ENCODE results near the gene AKAP17A. TPM values are rescaled to one million over a fixed set of nuclear protein-coding genes. Genes with fewer than 3 reads are reported as not detected.
"Not testable (repeated sequence)": the region's sequence is repeated elsewhere in the genome, so short reads cannot be mapped to it uniquely, and the experiment has no call there.

Gene AKAP17A
- total RNA-seq, 1 donor from 2014 or later: 52.7 TPM

DNA sequence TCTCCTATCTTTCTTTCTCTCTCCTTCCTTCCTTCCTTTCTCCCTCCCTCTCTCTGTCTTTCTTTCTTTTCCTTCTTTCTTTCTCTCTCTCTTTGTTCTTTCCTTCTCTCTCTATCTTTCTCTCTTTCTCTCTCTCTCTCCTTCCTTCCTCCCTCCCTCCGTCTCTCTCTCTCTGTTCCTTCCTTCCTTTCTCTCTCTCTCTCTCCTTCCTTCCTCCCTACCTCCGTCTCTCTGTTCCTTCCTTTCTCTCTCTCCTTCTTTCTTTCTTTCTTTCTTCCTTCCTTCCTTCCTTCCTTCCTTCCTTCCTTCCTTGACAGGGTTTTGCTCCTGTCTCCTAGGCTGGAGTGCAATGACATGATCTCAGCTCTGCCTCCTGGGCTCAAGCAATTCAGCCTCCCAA lies 30.2 kb upstream of the AKAP17A start:
- Mint-ChIP-seq H3K27me3 (peaks cover 7% of the 10 kb centered on the region), H3K4me3 (ENCODE audit: low read depth) (no peak overlapping the region), H3K27ac (no peak overlapping the region), H3K4me1 (ENCODE audit: low read depth) (no peaks in the 10 kb centered on the region), H3K9me3 (ENCODE audit: low read depth) (no peaks in the 10 kb centered on the region), H3K36me3 (ENCODE audit: insufficient read depth) (no peaks in the 10 kb centered on the region)
- TF ChIP-seq, protein P1, sequence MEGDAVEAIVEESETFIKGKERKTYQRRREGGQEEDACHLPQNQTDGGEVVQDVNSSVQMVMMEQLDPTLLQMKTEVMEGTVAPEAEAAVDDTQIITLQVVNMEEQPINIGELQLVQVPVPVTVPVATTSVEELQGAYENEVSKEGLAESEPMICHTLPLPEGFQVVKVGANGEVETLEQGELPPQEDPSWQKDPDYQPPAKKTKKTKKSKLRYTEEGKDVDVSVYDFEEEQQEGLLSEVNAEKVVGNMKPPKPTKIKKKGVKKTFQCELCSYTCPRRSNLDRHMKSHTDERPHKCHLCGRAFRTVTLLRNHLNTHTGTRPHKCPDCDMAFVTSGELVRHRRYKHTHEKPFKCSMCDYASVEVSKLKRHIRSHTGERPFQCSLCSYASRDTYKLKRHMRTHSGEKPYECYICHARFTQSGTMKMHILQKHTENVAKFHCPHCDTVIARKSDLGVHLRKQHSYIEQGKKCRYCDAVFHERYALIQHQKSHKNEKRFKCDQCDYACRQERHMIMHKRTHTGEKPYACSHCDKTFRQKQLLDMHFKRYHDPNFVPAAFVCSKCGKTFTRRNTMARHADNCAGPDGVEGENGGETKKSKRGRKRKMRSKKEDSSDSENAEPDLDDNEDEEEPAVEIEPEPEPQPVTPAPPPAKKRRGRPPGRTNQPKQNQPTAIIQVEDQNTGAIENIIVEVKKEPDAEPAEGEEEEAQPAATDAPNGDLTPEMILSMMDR (IDR thresholded peaks at IDR 0.05; ENCODE audit: unreplicated experiment): no peak
- DNase-seq (ENCODE audit: low spot score, unreplicated experiment): no peak

DNA sequence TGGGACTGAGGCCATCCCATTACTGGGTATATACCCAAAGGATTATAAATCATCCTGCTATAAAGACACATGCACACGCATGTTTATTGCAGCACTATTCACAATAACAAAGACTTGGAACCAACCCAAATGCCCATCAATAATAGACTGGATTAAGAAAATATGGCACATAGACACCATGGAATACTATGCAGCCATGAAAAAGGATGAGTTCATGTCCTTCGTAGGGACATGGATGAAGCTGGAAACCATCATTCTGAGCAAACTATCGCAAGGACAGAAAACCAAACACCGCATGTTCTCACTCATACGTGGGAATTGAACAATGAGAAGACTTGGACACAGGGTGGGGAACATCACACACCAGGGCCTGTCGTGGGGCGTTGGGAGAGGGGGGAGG lies 27.3 kb upstream of the AKAP17A start:
- H3K27me3 Mint-ChIP-seq; H3K9me3 Mint-ChIP-seq (ENCODE audit: low read depth); H3K4me3 Mint-ChIP-seq (ENCODE audit: low read depth); DNase-seq (ENCODE audit: low spot score, unreplicated experiment); H3K27ac Mint-ChIP-seq; H3K4me1 Mint-ChIP-seq (ENCODE audit: low read depth); H3K36me3 Mint-ChIP-seq (ENCODE audit: insufficient read depth): not testable (repeated sequence)

DNA sequence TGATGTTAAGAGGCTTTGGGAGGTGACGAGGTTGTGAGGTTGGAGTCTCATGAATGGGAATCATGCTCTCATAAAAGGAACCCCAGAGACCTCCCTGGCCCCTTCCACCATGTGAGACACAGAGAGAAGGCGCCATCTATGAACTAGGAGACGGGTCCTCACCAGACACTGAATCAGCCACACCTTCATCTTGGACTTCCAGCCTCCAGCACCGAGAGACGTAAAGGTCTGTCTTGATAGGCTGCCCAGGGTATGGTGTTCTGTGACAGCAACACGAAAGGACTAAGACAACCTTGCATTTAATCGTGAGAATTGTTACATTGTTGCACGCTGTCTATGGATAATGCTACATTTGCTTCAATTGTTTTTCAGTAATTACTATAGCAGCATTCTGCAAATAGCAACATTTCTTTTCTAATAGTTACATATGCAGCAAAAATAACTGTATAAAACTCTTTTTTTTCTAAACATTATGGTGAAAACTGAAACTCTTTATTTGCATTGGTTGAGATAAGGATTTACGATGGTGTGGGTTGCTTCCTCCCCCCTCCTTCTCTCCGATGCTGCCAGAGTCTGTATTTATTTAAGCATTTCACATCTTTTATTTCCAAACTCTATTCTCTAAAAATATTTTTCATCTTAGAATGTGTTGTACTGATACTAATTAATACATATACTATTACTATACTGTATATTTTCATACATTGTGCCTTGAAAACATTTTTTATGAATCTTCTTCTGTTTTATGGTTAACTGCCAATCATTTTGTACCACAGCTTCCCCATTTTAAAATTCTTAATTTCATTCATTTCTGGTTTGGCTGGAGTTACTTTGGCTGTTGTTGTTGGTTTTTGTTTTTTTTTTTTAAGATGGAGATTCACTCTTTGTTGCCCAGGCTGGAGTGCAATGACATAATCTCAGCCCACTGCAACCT lies 26.4 kb upstream of the AKAP17A start:
- H3K9me3 Mint-ChIP-seq (ENCODE audit: low read depth): no peaks in the 10 kb centered on the region
- no peak for DNase-seq (ENCODE audit: low spot score, unreplicated experiment)
- no peaks in the 10 kb centered on the region for H3K4me1 Mint-ChIP-seq (ENCODE audit: low read depth)
- peaks cover 7% of the 10 kb centered on the region for H3K27me3 Mint-ChIP-seq
- H3K36me3 Mint-ChIP-seq (ENCODE audit: insufficient read depth): no peaks in the 10 kb centered on the region
- H3K4me3 Mint-ChIP-seq (ENCODE audit: low read depth): no peak overlapping the region
- no peak overlapping the region for H3K27ac Mint-ChIP-seq
- TF ChIP-seq, protein P1 (IDR thresholded peaks at IDR 0.05; ENCODE audit: unreplicated experiment): no peak

DNA sequence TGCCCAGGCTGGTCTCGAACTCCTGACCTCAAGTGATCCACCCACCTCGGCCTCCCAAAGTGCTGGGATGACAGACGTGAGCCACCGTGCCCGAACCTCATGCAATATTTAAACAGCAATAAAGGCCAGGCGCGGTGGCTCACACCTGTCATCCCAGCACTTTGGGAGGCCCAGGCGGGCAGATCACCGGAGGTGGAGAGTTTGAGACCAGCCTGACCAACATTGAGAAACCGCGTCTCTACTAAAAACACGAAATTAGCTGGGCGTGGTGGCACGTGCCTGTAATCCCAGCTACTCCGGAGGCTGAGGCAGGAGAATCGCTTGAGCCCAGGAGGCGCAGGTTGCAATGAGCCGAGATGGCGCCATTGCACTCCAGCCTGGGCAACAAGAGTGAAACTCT lies 17.2 kb upstream of the AKAP17A start:
- H3K36me3 Mint-ChIP-seq (ENCODE audit: insufficient read depth); H3K27ac Mint-ChIP-seq; H3K9me3 Mint-ChIP-seq (ENCODE audit: low read depth): not testable (repeated sequence)

DNA sequence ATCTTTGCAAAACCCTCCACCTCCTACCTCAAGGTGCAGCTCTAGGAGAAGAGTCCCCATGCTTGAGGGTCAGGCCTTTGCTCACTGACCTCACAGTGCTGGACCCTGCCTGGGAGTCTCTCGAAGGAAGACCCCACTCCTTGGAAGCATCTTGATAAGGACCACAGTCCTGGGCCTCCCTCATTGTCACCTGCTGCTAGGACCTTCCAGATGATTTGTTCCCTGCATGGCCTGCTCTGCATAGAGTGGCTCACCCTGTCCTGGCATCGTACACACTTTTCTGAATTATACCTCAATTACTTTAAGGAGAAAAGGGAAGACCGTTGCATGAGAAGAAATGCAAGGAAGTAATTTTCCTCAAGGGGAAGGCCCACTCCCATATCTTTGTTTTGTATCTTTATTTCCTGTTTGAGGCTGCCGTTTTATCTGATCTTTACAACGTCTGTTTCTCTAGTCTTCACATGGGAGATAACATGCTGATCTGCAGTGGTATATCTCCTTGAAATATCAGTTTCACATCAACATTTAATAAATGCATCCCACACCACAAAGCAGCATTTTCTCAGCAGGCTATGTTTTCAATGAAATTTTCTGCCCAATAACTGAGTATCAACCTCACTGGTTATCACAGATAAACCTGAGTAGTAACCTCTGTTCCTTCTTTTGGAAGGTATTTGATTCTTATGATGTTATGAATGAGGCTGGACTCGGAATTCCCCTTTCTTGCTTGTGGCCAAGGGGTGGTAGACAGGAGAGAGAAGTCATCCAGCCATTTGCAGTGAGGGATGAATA lies 15.0 kb upstream of the AKAP17A start:
- TF ChIP-seq, protein P1 (IDR thresholded peaks at IDR 0.05; ENCODE audit: unreplicated experiment): no peak
- Mint-ChIP-seq H3K36me3 (ENCODE audit: insufficient read depth) (no peaks in the 10 kb centered on the region), H3K27me3 (no peaks in the 10 kb centered on the region), H3K4me1 (ENCODE audit: low read depth) (no peaks in the 10 kb centered on the region), H3K27ac (no peak overlapping the region), H3K9me3 (ENCODE audit: low read depth) (no peaks in the 10 kb centered on the region), H3K4me3 (ENCODE audit: low read depth) (no peak overlapping the region)
- DNase-seq (ENCODE audit: low spot score, unreplicated experiment): no peak

More for the DNA sequence above, 17.2 kb upstream of the AKAP17A start:
- DNase-seq (ENCODE audit: low spot score, unreplicated experiment); H3K4me1 Mint-ChIP-seq (ENCODE audit: low read depth); H3K27me3 Mint-ChIP-seq; H3K4me3 Mint-ChIP-seq (ENCODE audit: low read depth): not testable (repeated sequence)

DNA sequence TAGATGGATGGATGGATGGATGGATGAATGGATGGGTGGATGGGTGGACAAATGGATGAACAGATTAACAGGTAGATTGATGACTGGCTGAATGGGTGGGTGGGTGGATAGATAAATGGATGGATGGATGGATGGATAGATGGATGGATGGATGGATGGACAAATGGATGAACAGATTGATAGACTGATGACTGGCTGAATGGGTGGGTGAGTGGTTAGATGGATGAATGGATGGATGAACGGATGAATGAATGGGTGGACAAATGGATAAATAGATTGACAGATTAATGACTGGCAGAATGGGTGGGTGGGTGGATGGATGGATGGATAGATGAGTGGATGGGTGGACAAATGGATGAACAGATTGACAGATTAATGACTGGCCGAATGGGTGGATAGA lies 13.6 kb upstream of the AKAP17A start:
- H3K27ac Mint-ChIP-seq: no peak overlapping the region
- no peaks in the 10 kb centered on the region for H3K27me3 Mint-ChIP-seq
- no peak for DNase-seq (ENCODE audit: low spot score, unreplicated experiment)
- TF ChIP-seq, protein P1 (IDR thresholded peaks at IDR 0.05; ENCODE audit: unreplicated experiment): no peak
- H3K9me3 Mint-ChIP-seq (ENCODE audit: low read depth): no peaks in the 10 kb centered on the region
- H3K4me1 Mint-ChIP-seq (ENCODE audit: low read depth): no peaks in the 10 kb centered on the region
- no peak overlapping the region for H3K4me3 Mint-ChIP-seq (ENCODE audit: low read depth)
- no peaks in the 10 kb centered on the region for H3K36me3 Mint-ChIP-seq (ENCODE audit: insufficient read depth)

All from progenitor cell of endocrine pancreas (in vitro differentiated cells).